GM12865 (cell line): ENCODE measurements around the gene ANKRD36.
"Not testable (repeated sequence)": the region's sequence is repeated elsewhere in the genome, so short reads cannot be mapped to it uniquely, and the experiment has no call there.

Experiments
- DNase-seq: peaks from one replicate; pipeline ENCODE4 v3.0.0; 2010; ENCODE audit warnings: low read depth
- H3K4me3 ChIP-seq: 2 replicates; pipeline ENCODE4 v1.5.1; 2011; ENCODE audit warnings: mild to moderate bottlenecking, low read depth, low read length, control low read depth
- CTCF ChIP-seq: IDR thresholded peaks from 2 replicates; pipeline ENCODE4 v1.5.1; 2011; ENCODE audit warnings: low read length, control low read depth, low read depth, inconsistent platforms; ENCODE audit not compliant: insufficient read depth; ENCODE audit errors: missing control alignments

The ANKRD36 gene

GRCh38 chr2:97113050-97113881, at the start of gene ANKRD36:
Gene ANKRD36 (plus strand): TSS chr2:97113153. CDS start chr2:97113740, 587 bp downstream.
- peak within 1 kb of the TSS; percentile 76 for H3K4me3 ChIP-seq
- peak; percentile 93 for DNase-seq
- TF ChIP-seq CTCF: peak; percentile 60

GRCh38 chr2:97066030-97066429, 46.9 kb upstream of the ANKRD36 start:
- not testable (repeated sequence) for DNase-seq, H3K4me3 ChIP-seq

GRCh38 chr2:97067279-97068004, 45.5 kb upstream of the ANKRD36 start:
- DNase-seq: no peak
- no peak for TF ChIP-seq CTCF
- no peak overlapping the region for H3K4me3 ChIP-seq

GRCh38 chr2:97068074-97068473, 44.9 kb upstream of the ANKRD36 start:
- H3K4me3 ChIP-seq: no peak overlapping the region
- no peak for DNase-seq
- TF ChIP-seq CTCF: no peak

- not testable (repeated sequence) for DNase-seq, H3K4me3 ChIP-seq
Measured at GRCh38 chr2:97068722-97069121, 44.2 kb upstream of the ANKRD36 start.

GRCh38 chr2:97070915-97071314, 42.0 kb upstream of the ANKRD36 start:
- DNase-seq, H3K4me3 ChIP-seq: not testable (repeated sequence)

GRCh38 chr2:97077213-97077612, 35.7 kb upstream of the ANKRD36 start:
- not testable (repeated sequence) for DNase-seq

GRCh38 chr2:97080855-97081254, 32.1 kb upstream of the ANKRD36 start:
- not testable (repeated sequence) for H3K4me3 ChIP-seq, DNase-seq

More at GRCh38 chr2:97077213-97077612, 35.7 kb upstream of the ANKRD36 start:
- H3K4me3 ChIP-seq: not testable (repeated sequence)

GRCh38 chr2:97082206-97082605, 30.7 kb upstream of the ANKRD36 start:
- H3K4me3 ChIP-seq, DNase-seq: not testable (repeated sequence)

GRCh38 chr2:97083516-97083915, 29.4 kb upstream of the ANKRD36 start:
- H3K4me3 ChIP-seq, DNase-seq: not testable (repeated sequence)

- not testable (repeated sequence) for DNase-seq, H3K4me3 ChIP-seq
Measured at GRCh38 chr2:97085093-97085492, 27.9 kb upstream of the ANKRD36 start.

GRCh38 chr2:97088706-97089105, 24.2 kb upstream of the ANKRD36 start:
- not testable (repeated sequence) for DNase-seq, H3K4me3 ChIP-seq

GRCh38 chr2:97092946-97093345, 20.0 kb upstream of the ANKRD36 start:
- not testable (repeated sequence) for DNase-seq, H3K4me3 ChIP-seq

GRCh38 chr2:97093983-97094771, 18.8 kb upstream of the ANKRD36 start:
- peak overlapping the region; percentile 39 for H3K4me3 ChIP-seq
- not testable (repeated sequence) for DNase-seq
